ENCODE measurements around the gene STIL.

Gene STIL

GRCh38 chr1:47325528-47325927, 11.6 kb upstream of the STIL start:
- TF ChIP-seq CEBPB (IDR thresholded peaks at IDR 0.05), result no peak
- TF ChIP-seq RAD21 (IDR thresholded peaks at IDR 0.05; ENCODE audit: low read depth), result no peak
- TF ChIP-seq YY1 (IDR thresholded peaks at IDR 0.05; ENCODE audit: low read depth), result no peak
- no peak for TF ChIP-seq NFIC (IDR thresholded peaks at IDR 0.05)
- TF ChIP-seq, protein P1, sequence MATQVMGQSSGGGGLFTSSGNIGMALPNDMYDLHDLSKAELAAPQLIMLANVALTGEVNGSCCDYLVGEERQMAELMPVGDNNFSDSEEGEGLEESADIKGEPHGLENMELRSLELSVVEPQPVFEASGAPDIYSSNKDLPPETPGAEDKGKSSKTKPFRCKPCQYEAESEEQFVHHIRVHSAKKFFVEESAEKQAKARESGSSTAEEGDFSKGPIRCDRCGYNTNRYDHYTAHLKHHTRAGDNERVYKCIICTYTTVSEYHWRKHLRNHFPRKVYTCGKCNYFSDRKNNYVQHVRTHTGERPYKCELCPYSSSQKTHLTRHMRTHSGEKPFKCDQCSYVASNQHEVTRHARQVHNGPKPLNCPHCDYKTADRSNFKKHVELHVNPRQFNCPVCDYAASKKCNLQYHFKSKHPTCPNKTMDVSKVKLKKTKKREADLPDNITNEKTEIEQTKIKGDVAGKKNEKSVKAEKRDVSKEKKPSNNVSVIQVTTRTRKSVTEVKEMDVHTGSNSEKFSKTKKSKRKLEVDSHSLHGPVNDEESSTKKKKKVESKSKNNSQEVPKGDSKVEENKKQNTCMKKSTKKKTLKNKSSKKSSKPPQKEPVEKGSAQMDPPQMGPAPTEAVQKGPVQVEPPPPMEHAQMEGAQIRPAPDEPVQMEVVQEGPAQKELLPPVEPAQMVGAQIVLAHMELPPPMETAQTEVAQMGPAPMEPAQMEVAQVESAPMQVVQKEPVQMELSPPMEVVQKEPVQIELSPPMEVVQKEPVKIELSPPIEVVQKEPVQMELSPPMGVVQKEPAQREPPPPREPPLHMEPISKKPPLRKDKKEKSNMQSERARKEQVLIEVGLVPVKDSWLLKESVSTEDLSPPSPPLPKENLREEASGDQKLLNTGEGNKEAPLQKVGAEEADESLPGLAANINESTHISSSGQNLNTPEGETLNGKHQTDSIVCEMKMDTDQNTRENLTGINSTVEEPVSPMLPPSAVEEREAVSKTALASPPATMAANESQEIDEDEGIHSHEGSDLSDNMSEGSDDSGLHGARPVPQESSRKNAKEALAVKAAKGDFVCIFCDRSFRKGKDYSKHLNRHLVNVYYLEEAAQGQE (IDR thresholded peaks at IDR 0.05; ENCODE audit: low read depth), result no peak
- TF ChIP-seq ZBTB7A (IDR thresholded peaks at IDR 0.05; ENCODE audit: low read depth), result no peak
- TF ChIP-seq TAF1 (IDR thresholded peaks at IDR 0.05; ENCODE audit: low read depth), result no peak
- no peak for TF ChIP-seq USF1 (IDR thresholded peaks at IDR 0.05)
- TF ChIP-seq, protein P2, sequence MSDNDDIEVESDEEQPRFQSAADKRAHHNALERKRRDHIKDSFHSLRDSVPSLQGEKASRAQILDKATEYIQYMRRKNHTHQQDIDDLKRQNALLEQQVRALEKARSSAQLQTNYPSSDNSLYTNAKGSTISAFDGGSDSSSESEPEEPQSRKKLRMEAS (IDR thresholded peaks at IDR 0.05), result no peak
- no peak for TF ChIP-seq CREB1 (IDR thresholded peaks at IDR 0.05; ENCODE audit: low read depth)
- TF ChIP-seq EP300 (IDR thresholded peaks at IDR 0.05; ENCODE audit: borderline replicate concordance), result no peak

DNA sequence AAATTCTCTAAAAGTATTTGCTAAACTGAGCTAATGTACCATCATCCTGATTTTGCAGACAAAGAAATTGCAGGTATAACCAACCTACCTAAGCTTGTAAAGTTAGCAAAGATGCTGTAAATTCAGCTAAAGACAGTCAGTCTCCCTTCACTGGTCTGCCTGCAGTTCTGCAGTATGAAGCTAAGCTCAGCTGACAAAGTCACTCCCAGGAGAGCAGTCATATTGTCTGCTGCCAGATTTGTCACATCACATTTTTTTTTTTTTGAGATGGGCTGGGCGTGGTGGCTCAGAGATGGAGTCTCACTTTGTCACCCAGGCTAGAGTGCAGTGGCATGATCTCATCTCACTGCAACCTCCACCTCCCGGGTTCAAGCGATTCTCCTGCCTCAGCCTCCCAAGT, 10.7 kb upstream of the STIL start:
- no peak for TF ChIP-seq CEBPB (IDR thresholded peaks at IDR 0.05)
- TF ChIP-seq NFIC (IDR thresholded peaks at IDR 0.05), result no peak
- TF ChIP-seq, protein P1 (IDR thresholded peaks at IDR 0.05; ENCODE audit: low read depth), result no peak
- no peak for TF ChIP-seq USF1 (IDR thresholded peaks at IDR 0.05)
- TF ChIP-seq RAD21 (IDR thresholded peaks at IDR 0.05; ENCODE audit: low read depth), result no peak
- no peak for TF ChIP-seq FOXM1 (IDR thresholded peaks at IDR 0.05; ENCODE audit: borderline replicate concordance, low read depth)
- no peak for TF ChIP-seq EP300 (IDR thresholded peaks at IDR 0.05; ENCODE audit: borderline replicate concordance)
- no peak for TF ChIP-seq TEAD4 (IDR thresholded peaks at IDR 0.05)
- no peak for TF ChIP-seq TAF1 (IDR thresholded peaks at IDR 0.05; ENCODE audit: low read depth)

DNA sequence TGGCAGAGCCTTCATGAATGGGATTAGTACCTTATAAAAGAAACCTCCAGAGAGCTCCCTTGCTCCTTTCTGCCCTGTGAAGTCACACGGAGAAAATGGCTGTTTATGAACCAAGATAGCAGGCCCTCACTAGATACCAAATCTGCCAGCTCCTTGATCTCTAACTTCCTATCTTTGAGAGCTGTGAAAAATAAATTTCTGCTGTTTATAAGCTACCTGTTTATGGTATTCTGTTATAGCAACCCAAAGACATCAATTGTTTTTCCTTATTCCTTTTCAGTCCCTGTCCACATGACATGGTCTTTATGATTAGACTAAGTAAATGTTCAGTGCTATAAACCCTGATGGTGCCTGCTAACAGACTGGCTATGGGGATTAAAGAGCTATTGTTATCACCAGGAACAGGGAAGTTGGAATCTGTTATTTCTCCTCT, 9.7 kb upstream of the STIL start:
- TF ChIP-seq TEAD4 (IDR thresholded peaks at IDR 0.05), result no peak
- no peak for TF ChIP-seq FOXM1 (IDR thresholded peaks at IDR 0.05; ENCODE audit: borderline replicate concordance, low read depth)
- no peak for TF ChIP-seq YY1 (IDR thresholded peaks at IDR 0.05; ENCODE audit: low read depth)
- TF ChIP-seq, protein P2 (IDR thresholded peaks at IDR 0.05), result no peak
- no peak for TF ChIP-seq ZBTB7A (IDR thresholded peaks at IDR 0.05; ENCODE audit: low read depth)
- no peak for TF ChIP-seq RAD21 (IDR thresholded peaks at IDR 0.05; ENCODE audit: low read depth)
- TF ChIP-seq TAF1 (IDR thresholded peaks at IDR 0.05; ENCODE audit: low read depth), result no peak
- TF ChIP-seq, protein P1 (IDR thresholded peaks at IDR 0.05; ENCODE audit: low read depth), result no peak

DNA sequence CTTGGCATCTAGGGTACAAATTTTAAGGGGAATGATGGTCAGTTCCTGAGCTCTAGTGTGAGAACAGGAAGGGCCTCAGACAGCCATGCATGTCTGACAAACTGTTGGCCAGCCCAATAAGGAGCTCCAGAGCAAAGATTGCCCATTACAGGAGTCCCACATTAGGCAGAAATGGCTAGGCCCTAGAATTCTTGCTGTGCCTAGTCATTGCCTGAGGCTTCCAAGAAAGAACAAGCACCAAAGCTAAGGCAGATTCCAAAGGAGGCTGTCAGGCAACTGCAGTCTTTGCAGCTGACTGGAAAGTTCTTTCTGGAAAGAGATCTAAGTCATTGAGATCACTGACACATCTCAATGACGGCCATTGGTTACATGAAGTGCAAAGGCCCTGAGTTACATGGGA, 3.9 kb upstream of the STIL start:
- TF ChIP-seq FOXM1 (IDR thresholded peaks at IDR 0.05; ENCODE audit: borderline replicate concordance, low read depth) (no peak), EP300 (IDR thresholded peaks at IDR 0.05; ENCODE audit: borderline replicate concordance) (no peak), TEAD4 (IDR thresholded peaks at IDR 0.05) (no peak), CEBPB (IDR thresholded peaks at IDR 0.05) (no peak), TAF1 (IDR thresholded peaks at IDR 0.05; ENCODE audit: low read depth) (no peak)
- TF ChIP-seq, protein P2 (IDR thresholded peaks at IDR 0.05), result no peak

DNA sequence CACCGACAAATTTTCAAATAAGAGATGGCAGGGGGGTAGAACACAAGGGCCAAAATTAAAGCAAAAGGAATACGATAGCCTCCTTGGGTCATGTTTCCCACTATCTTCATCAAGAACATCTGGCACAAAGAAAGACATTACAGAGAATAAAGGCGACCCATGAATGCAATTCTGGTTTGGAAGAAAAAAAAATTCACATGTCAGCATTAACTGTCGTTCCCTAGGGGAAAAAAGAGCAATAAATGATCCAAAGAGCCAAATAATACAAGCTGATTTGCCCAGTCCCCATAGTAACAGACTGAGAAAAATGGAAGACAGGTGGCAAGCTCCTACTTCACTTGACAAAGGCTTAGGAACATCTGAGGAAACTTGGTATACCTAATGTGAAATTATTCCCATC, 4.5 kb downstream of the STIL start:
- TF ChIP-seq YY1 (IDR thresholded peaks at IDR 0.05; ENCODE audit: low read depth) (no peak), CREB1 (IDR thresholded peaks at IDR 0.05; ENCODE audit: low read depth) (no peak)
